GM12892 (cell line): Measurements from ENCODE around the gene POLR2H.

Experiments
- POLR2A ChIP-seq: IDR thresholded peaks from 2 replicates; pipeline ENCODE4 v1.6.1; 2011; ENCODE audit warnings: low read depth, low read length, control low read depth
- TAF1 ChIP-seq: IDR thresholded peaks from 2 replicates; pipeline ENCODE4 v1.6.1; 2011; ENCODE audit warnings: low read depth, mild to moderate bottlenecking, control low read depth, low read length, borderline replicate concordance

DNA sequence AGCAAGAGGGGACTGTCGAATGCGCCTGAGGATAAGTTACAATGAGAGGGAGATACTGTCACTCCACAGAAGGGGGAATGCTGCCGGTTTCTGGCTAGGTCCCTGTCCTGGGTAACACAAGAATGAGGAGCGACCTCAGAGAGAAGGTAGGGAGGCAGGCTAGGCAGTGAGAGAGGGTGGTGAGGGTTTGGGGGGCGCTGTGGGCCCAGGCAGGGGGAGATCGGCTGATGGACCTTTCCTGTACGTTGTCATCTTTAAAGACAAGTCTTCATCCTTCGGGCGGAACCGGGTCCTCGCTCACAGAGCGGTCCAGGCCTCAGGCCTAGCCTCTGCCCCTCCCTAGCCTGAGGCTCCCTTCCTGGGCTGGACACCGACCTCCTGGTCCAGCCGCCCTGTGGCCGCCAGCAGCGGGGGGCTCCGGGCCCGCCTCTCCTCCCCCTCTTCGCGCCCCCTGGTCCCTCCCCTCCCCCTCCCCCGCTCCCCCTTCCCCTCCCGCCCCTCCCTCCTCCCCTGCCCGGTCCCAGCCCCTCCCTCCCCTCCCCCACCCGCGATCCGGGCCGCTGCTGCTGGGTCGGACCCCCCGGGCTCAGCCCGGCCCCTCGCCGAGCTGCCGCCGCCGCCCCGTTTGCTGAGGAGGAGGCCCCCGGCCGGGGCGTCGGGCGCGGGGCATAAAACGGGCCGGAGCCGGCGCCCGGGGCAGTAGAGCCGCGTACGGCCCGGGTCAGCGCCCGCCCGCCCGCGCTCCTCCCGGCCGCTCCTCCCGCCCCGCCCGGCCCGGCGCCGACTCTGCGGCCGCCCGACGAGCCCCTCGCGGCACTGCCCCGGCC lies 18.1 kb downstream of the POLR2H start, which contains the start of gene CHRD:
- TF ChIP-seq TAF1 (no peak), POLR2A (no peak)
